CD14-positive monocyte (primary cell): ENCODE data around the gene SETD3. TPM values are rescaled to one million over a fixed set of nuclear protein-coding genes. Genes with fewer than 3 reads are reported as not detected.
A peak's percentile ranks its signal among the peaks of the same experiment; 100 is the strongest.

ENCODE experiments used
- DNase-seq, 3 donors: peaks; one replicate each; pipeline ENCODE4 v3.0.0-alpha.2; 2011 to 2022
- H2AFZ ChIP-seq: 2 replicates; pipeline ENCODE4 v1.6.0; 2012; ENCODE audit warnings: mild to moderate bottlenecking, low read depth, low read length, inconsistent platforms; ENCODE audit not compliant: insufficient read depth, poor library complexity, severe bottlenecking
- H3K27ac ChIP-seq, 2 donors: 1 replicate in 1 of 2; 2 replicates in 1 of 2; pipeline ENCODE4 v1.5.1; 2012 to 2013; ENCODE audit warnings: low read length in 2 of 2, control low read depth in 1 of 2, inconsistent platforms in 1 of 2, low read depth in 1 of 2, mild to moderate bottlenecking in 1 of 2
- H3K27me3 ChIP-seq, 2 donors: one replicate each; pipeline versions ENCODE4 v1.6.0 to v1.6.1; 2011 to 2013; ENCODE audit warnings: low read length in 2 of 2; ENCODE audit not compliant: control insufficient read depth in 2 of 2, insufficient read depth in 2 of 2
- H3K36me3 ChIP-seq, 2 donors: replicated peaks in 1 of 2; 1 replicate in 1 of 2; 2 replicates in 1 of 2; pipeline versions ENCODE4 v1.5.1 to v1.6.1; 2012 to 2013; ENCODE audit warnings: low read length in 2 of 2, control low read depth in 1 of 2, inconsistent platforms in 1 of 2, mild to moderate bottlenecking in 1 of 2; ENCODE audit not compliant: insufficient read depth in 2 of 2, control insufficient read depth in 1 of 2
- H3K4me1 ChIP-seq, 2 donors: 1 replicate in 1 of 2; 2 replicates in 1 of 2; pipeline versions ENCODE4 v1.5.1 to v1.6.1; 2012 to 2013; ENCODE audit warnings: low read length in 2 of 2, control low read depth in 1 of 2, inconsistent platforms in 1 of 2, mild to moderate bottlenecking in 1 of 2, moderate library complexity in 1 of 2; ENCODE audit not compliant: insufficient read depth in 2 of 2, control insufficient read depth in 1 of 2
- H3K4me2 ChIP-seq: replicated peaks from 2 replicates; pipeline ENCODE3; 2012; ENCODE audit warnings: low read length, moderate library complexity, mild to moderate bottlenecking; ENCODE audit not compliant: poor library complexity, severe bottlenecking; ENCODE audit errors: extremely low read depth
- H3K4me3 ChIP-seq, 3 experiments: fragments of 200-600 bp in 1 of 3; sonication (generic) in 1 of 3; replicated peaks in 1 of 3; 1 replicate in 2 of 3; 2 replicates in 1 of 3; pipeline ENCODE4 v1.5.1; 2011 to 2013; ENCODE audit warnings: low read length in 3 of 3, mild to moderate bottlenecking in 3 of 3, control low read depth in 2 of 3, low read depth in 2 of 3, inconsistent platforms in 1 of 3, moderate library complexity in 1 of 3
- H3K79me2 ChIP-seq: 2 replicates; pipeline ENCODE4 v1.6.0; 2012; ENCODE audit warnings: mild to moderate bottlenecking, control low read depth, inconsistent platforms, low read length, moderate library complexity; ENCODE audit not compliant: insufficient read depth
- H3K9ac ChIP-seq: 2 replicates; pipeline ENCODE4 v1.6.0; 2017; ENCODE audit warnings: low read length, mild to moderate bottlenecking; ENCODE audit not compliant: insufficient read depth, poor library complexity, severe bottlenecking
- H3K9me3 ChIP-seq, 2 donors: replicated peaks in 1 of 2; 1 replicate in 1 of 2; 2 replicates in 1 of 2; pipeline versions ENCODE4 v1.5.1 to v1.6.1; 2012 to 2013; ENCODE audit warnings: low read length in 2 of 2, control low read depth in 1 of 2; ENCODE audit not compliant: control insufficient read depth in 1 of 2, insufficient read depth in 1 of 2
- H4K20me1 ChIP-seq: 2 replicates; pipeline ENCODE4 v1.6.0; 2012; ENCODE audit warnings: mild to moderate bottlenecking, low read length, control low read depth, moderate library complexity; ENCODE audit not compliant: insufficient read depth
- H3K27ac Mint-ChIP-seq, 7 donors: one replicate each; pipeline ENCODE4 v1.8.0; 2020; ENCODE audit warnings: mild to moderate bottlenecking in 7 of 7, mixed read lengths in 7 of 7, moderate library complexity in 6 of 7, inconsistent platforms in 2 of 7
- H3K27me3 Mint-ChIP-seq, 3 donors: one replicate each; pipeline ENCODE4 v1.8.0; 2021 to 2022; ENCODE audit warnings: low read depth in 3 of 3, mild to moderate bottlenecking in 3 of 3, mixed read lengths in 3 of 3, moderate library complexity in 3 of 3, inconsistent platforms in 1 of 3
- H3K36me3 Mint-ChIP-seq, 2 donors: one replicate each; pipeline ENCODE4 v1.8.0; 2020; ENCODE audit warnings: mixed read lengths in 2 of 2, inconsistent platforms in 1 of 2, mild to moderate bottlenecking in 1 of 2
- H3K4me1 Mint-ChIP-seq: one replicate; pipeline ENCODE4 v1.8.0; 2020; ENCODE audit warnings: mild to moderate bottlenecking, mixed read lengths
- H3K4me3 Mint-ChIP-seq, 2 donors: one replicate each; pipeline ENCODE4 v1.8.0; 2020; ENCODE audit warnings: mild to moderate bottlenecking in 2 of 2, mixed read lengths in 2 of 2, moderate library complexity in 1 of 2
- H3K9me3 Mint-ChIP-seq, 7 donors: one replicate each; pipeline ENCODE4 v1.8.0; 2020 to 2022; ENCODE audit warnings: mixed read lengths in 7 of 7, mild to moderate bottlenecking in 6 of 7, moderate library complexity in 6 of 7, inconsistent platforms in 2 of 7
- CTCF ChIP-seq: fragments of 200-600 bp; IDR thresholded peaks from one replicate; pipeline ENCODE4 v1.8.0; 2022; ENCODE audit warnings: antibody characterized with exemption, mild to moderate bottlenecking
- WGBS: methylation state at CpG from one replicate; pipeline ENCODE4 v1.1.5; 2013; ENCODE audit warnings: missing lambda C conversion rate; ENCODE audit not compliant: insufficient coverage; 5-methylcytosine and 5-hydroxymethylcytosine counted together
- intact Hi-C, 2 donors: fragments of 100-400 bp; cut with micrococcal nuclease; formaldehyde crosslinking; loops; one replicate each; pipeline versions ENCODE4 v1.15.0 to v1.15.1; 2023
- polyA plus RNA-seq, 3 donors: library from polyadenylated mRNA; depleted of rRNA in 1 of 3; unstranded in 2 of 3; stranded (reverse) in 1 of 3; fragments of 300-500 nt in 2 of 3; fragments of >200 nt in 1 of 3; fragmentation: Illumina TruSeq in 2 of 3; gene quantifications; 1 replicate in 2 of 3; 2 replicates in 1 of 3; pipeline ENCODE4 v1.2.3, GENCODE V29; 2012 to 2021

SETD3 gene
- polyA plus RNA-seq, 3 donors = 22.9 to 39.5 (median 38.7) TPM

- no peak overlapping the region for H3K4me3 ChIP-seq
- 96% methylated on average over 9 of the region's 10 CpGs for WGBS
- no peaks in the 10 kb centered on the region for H3K4me1 ChIP-seq
- peaks cover 83% of the 10 kb centered on the region in 2 donors for H3K36me3 Mint-ChIP-seq
- intact Hi-C loops = no loop called here
- no peaks in the 10 kb centered on the region for H3K79me2 ChIP-seq
- H2AFZ ChIP-seq = no peak overlapping the region
- no peaks in the 10 kb centered on the region for H3K27me3 ChIP-seq
- no peak overlapping the region for H3K4me3 Mint-ChIP-seq
- no peak overlapping the region for H3K27ac ChIP-seq
- no peak overlapping the region for H3K4me2 ChIP-seq
- H3K4me1 Mint-ChIP-seq = peaks cover 10% of the 10 kb centered on the region
- H3K36me3 ChIP-seq = peaks cover 77 to 97% of the 10 kb centered on the region in 2 donors
- no peaks in the 10 kb centered on the region for H3K9me3 Mint-ChIP-seq
- no peak overlapping the region for H3K27ac Mint-ChIP-seq
- no peaks in the 10 kb centered on the region for H4K20me1 ChIP-seq
- TF ChIP-seq CTCF = no peak
- H3K27me3 Mint-ChIP-seq = no peaks in the 10 kb centered on the region
- H3K9ac ChIP-seq = no peak overlapping the region
- DNase-seq = no peak
- H3K9me3 ChIP-seq = no peaks in the 10 kb centered on the region
Measured at GRCh38 chr14:99402950-99403349, 77.7 kb downstream of the SETD3 start.

GRCh38 chr14:99402285-99402648 lies 78.4 kb downstream of the SETD3 start:
- intact Hi-C loops = no loop called here
- Histone ChIP-seq H3K36me3 (peaks cover 79 to 97% of the 10 kb centered on the region in 2 donors), H3K9ac (no peak overlapping the region), H3K4me1 (no peaks in the 10 kb centered on the region), H4K20me1 (no peaks in the 10 kb centered on the region), H3K9me3 (no peaks in the 10 kb centered on the region), H3K4me2 (no peak overlapping the region), H3K27me3 (no peaks in the 10 kb centered on the region), H3K4me3 (no peak overlapping the region), H3K79me2 (no peaks in the 10 kb centered on the region), H2AFZ (no peak overlapping the region), H3K27ac (no peak overlapping the region)
- peaks cover 10% of the 10 kb centered on the region for H3K4me1 Mint-ChIP-seq
- peaks cover 81 to 83% of the 10 kb centered on the region in 2 donors for H3K36me3 Mint-ChIP-seq
- TF ChIP-seq CTCF = no peak
- H3K27me3 Mint-ChIP-seq = no peaks in the 10 kb centered on the region
- H3K4me3 Mint-ChIP-seq = no peak overlapping the region
- no peak for DNase-seq
- no peaks in the 10 kb centered on the region for H3K9me3 Mint-ChIP-seq
- H3K27ac Mint-ChIP-seq = peak overlapping the region in 2 of 7 donors; percentile 30 to 52
- 100% methylated on average over 1 of the region's 4 CpGs for WGBS
